GM12878 (cell line): ENCODE results near the gene ZNF689. TPM values are rescaled to one million over a fixed set of nuclear protein-coding genes. Genes with fewer than 3 reads are reported as not detected.

Experiments
- ASH2L ChIP-seq: fragments of 300-600, 200-600 bp; sonication (generic); IDR thresholded peaks from 2 replicates; pipeline ENCODE4 v1.6.1; 2017; ENCODE audit warnings: low read depth, mild to moderate bottlenecking, borderline replicate concordance
- BCL11A ChIP-seq: IDR thresholded peaks from 2 replicates; pipeline ENCODE4 v1.6.1; 2011; ENCODE audit warnings: low read depth, low read length
- BHLHE40 ChIP-seq, 2 experiments: fragments of 450-650 bp in 1 of 2; IDR thresholded peaks; 2 replicates each; pipeline ENCODE4 v1.6.1; 2011 to 2017; ENCODE audit warnings: low read depth in 2 of 2, borderline replicate concordance in 1 of 2, improper control_type of control experiment in 1 of 2, low read length in 1 of 2, mild to moderate bottlenecking in 1 of 2
- CHD1 ChIP-seq: IDR thresholded peaks from 2 replicates; pipeline ENCODE4 v1.6.1; 2012; ENCODE audit warnings: low read depth, low read length, improper control_type of control experiment
- CHD2 ChIP-seq: IDR thresholded peaks from 2 replicates; pipeline ENCODE4 v1.6.1; 2011; ENCODE audit warnings: low read depth, low read length, improper control_type of control experiment, borderline replicate concordance
- CHD4 ChIP-seq: fragments of 200-600 bp; sonication (generic); IDR thresholded peaks from 2 replicates; pipeline ENCODE4 v1.6.1; 2016; ENCODE audit warnings: mild to moderate bottlenecking
- CREM ChIP-seq: IDR thresholded peaks from 2 replicates; pipeline ENCODE4 v1.6.1; 2014; ENCODE audit warnings: antibody characterized with exemption, low read depth
- EED ChIP-seq: sonication (generic); IDR thresholded peaks from 2 replicates; pipeline ENCODE4 v1.6.1; 2016; ENCODE audit warnings: antibody characterized with exemption, low read depth
- ETV6 ChIP-seq, 2 experiments: fragments of 450-650 bp in 1 of 2; IDR thresholded peaks in 1 of 2; conservative IDR thresholded peaks in 1 of 2; 2 replicates each; pipeline ENCODE4 v1.6.1; 2014; ENCODE audit warnings: antibody characterized with exemption in 1 of 2, borderline replicate concordance in 1 of 2, low read depth in 1 of 2, mild to moderate bottlenecking in 1 of 2, moderate library complexity in 1 of 2
- GABPA ChIP-seq: IDR thresholded peaks from 2 replicates; pipeline ENCODE4 v1.6.1; 2014; ENCODE audit warnings: antibody characterized with exemption, low read depth, mild to moderate bottlenecking, inconsistent platforms
- HDAC6 ChIP-seq: fragments of 200-600 bp; sonication (generic); IDR thresholded peaks from one replicate; pipeline ENCODE4 v1.8.0; 2017; ENCODE audit warnings: antibody characterized with exemption; ENCODE audit not compliant: unreplicated experiment
- IKZF1 ChIP-seq: fragments of 450-650 bp; conservative IDR thresholded peaks from 2 replicates; pipeline ENCODE4 v1.6.1; 2017; ENCODE audit warnings: antibody characterized with exemption, mild to moderate bottlenecking
- JUNB ChIP-seq: IDR thresholded peaks from 2 replicates; pipeline ENCODE4 v1.6.1; 2016; ENCODE audit warnings: antibody characterized with exemption, mild to moderate bottlenecking
- KAT2A ChIP-seq: conservative IDR thresholded peaks from 2 replicates; pipeline ENCODE4 v1.6.1; 2011; ENCODE audit warnings: low read depth, low read length; ENCODE audit not compliant: control insufficient read depth
- MEF2B ChIP-seq: fragments of 450-650 bp; IDR thresholded peaks from 2 replicates; pipeline ENCODE4 v1.6.1; 2018; ENCODE audit warnings: mild to moderate bottlenecking, moderate library complexity; ENCODE audit not compliant: partially characterized antibody, poor library complexity, severe bottlenecking
- MTA2 ChIP-seq: fragments of 450-650 bp; IDR thresholded peaks from 2 replicates; pipeline ENCODE4 v1.6.1; 2016; ENCODE audit warnings: low read depth, mild to moderate bottlenecking, moderate library complexity
- MYB ChIP-seq: fragments of 150-350 bp; IDR thresholded peaks from 2 replicates; pipeline ENCODE4 v1.6.1; 2014; ENCODE audit warnings: mild to moderate bottlenecking, low read depth, low read length, borderline replicate concordance
- NFYA ChIP-seq: IDR thresholded peaks from 2 replicates; pipeline ENCODE4 v1.6.1; 2011; ENCODE audit warnings: low read depth, mild to moderate bottlenecking, low read length, improper control_type of control experiment, borderline replicate concordance
- NR2F1 ChIP-seq: fragments of 450-650 bp; conservative IDR thresholded peaks from 2 replicates; pipeline ENCODE4 v1.6.1; 2017; ENCODE audit warnings: mild to moderate bottlenecking
- PAX5 ChIP-seq: IDR thresholded peaks from 2 replicates; pipeline ENCODE4 v1.6.1; 2011; ENCODE audit warnings: low read depth, low read length, borderline replicate concordance
- PBX3 ChIP-seq: IDR thresholded peaks from 2 replicates; pipeline ENCODE4 v1.6.1; 2011; ENCODE audit warnings: mild to moderate bottlenecking, low read depth, low read length, moderate library complexity; ENCODE audit not compliant: insufficient replicate concordance
- RB1 ChIP-seq: fragments of 450-650 bp; formaldehyde crosslinking; IDR thresholded peaks from 2 replicates; pipeline ENCODE4 v1.6.1; 2017; ENCODE audit warnings: mild to moderate bottlenecking, borderline replicate concordance
- RELA ChIP-seq: fragments of 450-650 bp; IDR thresholded peaks from 2 replicates; pipeline ENCODE4 v1.8.0; 2014; ENCODE audit warnings: borderline replicate concordance; ENCODE audit not compliant: partially characterized antibody
- SMC3 ChIP-seq: IDR thresholded peaks from 2 replicates; pipeline ENCODE4 v1.6.1; 2011; ENCODE audit warnings: low read length, improper control_type of control experiment, borderline replicate concordance
- ZSCAN29 ChIP-seq: fragments of 450-650 bp; IDR thresholded peaks from 2 replicates; pipeline ENCODE4 v1.6.1; 2017; ENCODE audit warnings: mild to moderate bottlenecking, moderate library complexity
- ZZZ3 ChIP-seq: IDR thresholded peaks from 2 replicates; pipeline ENCODE4 v1.6.1; 2011; ENCODE audit warnings: low read depth; ENCODE audit not compliant: control insufficient read depth, insufficient read length
- polyA plus RNA-seq, 11 experiments: library from polyadenylated mRNA; depleted of rRNA in 4 of 11; unstranded in 6 of 11; stranded (reverse) in 5 of 11; fragments of >200 nt; fragmentation: Nextera tagmentation in 4 of 11; fragmentation: Illumina TruSeq in 1 of 11; extraction: Ambion mirVana in 4 of 11; extraction: Trizol in 1 of 11; gene quantifications; 1 replicate in 1 of 11; 2 replicates in 10 of 11; pipeline versions ENCODE4 v1.2.1 to v1.2.3, GENCODE V29; 2011 to 2016; ENCODE audit warnings: inconsistent platforms in 2 of 11, missing spikeins in 2 of 11, low read depth in 1 of 11
- total RNA-seq, 4 experiments: library from RNA; depleted of rRNA in 3 of 4; stranded (reverse); fragments of >200 nt in 3 of 4; fragmentation: Illumina TruSeq in 1 of 4; extraction: Trizol in 1 of 4; gene quantifications; 2 replicates each; pipeline versions ENCODE4 v1.2.1 to v1.2.3, GENCODE V29; 2013 to 2021
- TF ChIP-seq, protein P1 (sequence below): fragments of 450-650 bp; conservative IDR thresholded peaks from 2 replicates; pipeline ENCODE4 v1.6.1; 2017; ENCODE audit warnings: mild to moderate bottlenecking, moderate library complexity

Gene ZNF689
- total and polyA plus RNA-seq, 10 of the 15 experiments (the other 5 are each of a cell fraction or from before 2014, with no cell fraction given): 4.7 to 13.2 (median 8.5) TPM

- TF ChIP-seq GABPA: peak; percentile 51; the same call in 1 of the 2 replicates
- no peak for TF ChIP-seq ETV6 (conservative IDR thresholded peaks at IDR 0.05 in 1 of 2, IDR thresholded peaks at IDR 0.05 in 1 of 2; ENCODE audit: borderline replicate concordance in 1 of 2, low read depth in 1 of 2)
- TF ChIP-seq CHD2: peak; percentile 73
- TF ChIP-seq HDAC6: no peak
- TF ChIP-seq NFYA: no peak
- no peak for TF ChIP-seq ZSCAN29
- TF ChIP-seq MEF2B: no peak
- TF ChIP-seq MYB: no peak
- no peak; the same call in 1 of the 2 replicates for TF ChIP-seq ASH2L
- no peak for TF ChIP-seq PBX3
- TF ChIP-seq ZZZ3: no peak
- TF ChIP-seq SMC3: no peak; the same call in 1 of the 2 replicates
- no peak for TF ChIP-seq KAT2A
- peak; percentile 93 for TF ChIP-seq MTA2
- peak; percentile 17; the same call in 1 of the 2 replicates for TF ChIP-seq JUNB
- TF ChIP-seq EED: no peak
- no peak for TF ChIP-seq CHD4
- TF ChIP-seq PAX5: no peak
- no peak for TF ChIP-seq BCL11A
- peak; percentile 72; the same call in 1 of the 2 replicates for TF ChIP-seq RB1
- peak in 1 of 2 experiments; percentile 43; a peak in 1 of 4 replicates for TF ChIP-seq BHLHE40 (IDR thresholded peaks at IDR 0.05; ENCODE audit: borderline replicate concordance in 1 of 2, low read depth in 2 of 2, low read length in 1 of 2)
- TF ChIP-seq, protein P1, sequence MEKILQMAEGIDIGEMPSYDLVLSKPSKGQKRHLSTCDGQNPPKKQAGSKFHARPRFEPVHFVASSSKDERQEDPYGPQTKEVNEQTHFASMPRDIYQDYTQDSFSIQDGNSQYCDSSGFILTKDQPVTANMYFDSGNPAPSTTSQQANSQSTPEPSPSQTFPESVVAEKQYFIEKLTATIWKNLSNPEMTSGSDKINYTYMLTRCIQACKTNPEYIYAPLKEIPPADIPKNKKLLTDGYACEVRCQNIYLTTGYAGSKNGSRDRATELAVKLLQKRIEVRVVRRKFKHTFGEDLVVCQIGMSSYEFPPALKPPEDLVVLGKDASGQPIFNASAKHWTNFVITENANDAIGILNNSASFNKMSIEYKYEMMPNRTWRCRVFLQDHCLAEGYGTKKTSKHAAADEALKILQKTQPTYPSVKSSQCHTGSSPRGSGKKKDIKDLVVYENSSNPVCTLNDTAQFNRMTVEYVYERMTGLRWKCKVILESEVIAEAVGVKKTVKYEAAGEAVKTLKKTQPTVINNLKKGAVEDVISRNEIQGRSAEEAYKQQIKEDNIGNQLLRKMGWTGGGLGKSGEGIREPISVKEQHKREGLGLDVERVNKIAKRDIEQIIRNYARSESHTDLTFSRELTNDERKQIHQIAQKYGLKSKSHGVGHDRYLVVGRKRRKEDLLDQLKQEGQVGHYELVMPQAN: peak; percentile 37; the same call in 1 of the 2 replicates
- peak; percentile 97 for TF ChIP-seq IKZF1
- peak; percentile 97 for TF ChIP-seq NR2F1
- no peak for TF ChIP-seq CHD1
- TF ChIP-seq CREM: peak; percentile 85; the same call in 1 of the 2 replicates
- TF ChIP-seq RELA: no peak
These were observed 52.0 kb downstream of the ZNF689 start, which contains the start of gene ZNF764 (continued) for GRCh38 chr16:30557957-30558788.
